Spleen (tissue), 7 donors: ENCODE data around the gene KCND3.

Source experiments
- CTCF ChIP-seq, 11 experiments: fragments of 200-600 bp in 7 of 11; fragments of 450-650 bp in 4 of 11; sonication (generic) in 4 of 11; IDR thresholded peaks in 8 of 11; conservative IDR thresholded peaks in 3 of 11; 1 replicate in 7 of 11; 2 replicates in 4 of 11; pipeline versions ENCODE4 v1.4.0 to v1.8.0; 2016 to 2021; ENCODE audit warnings: antibody characterized with exemption in 11 of 11, inconsistent platforms in 4 of 11, mild to moderate bottlenecking in 1 of 11
- POLR2A ChIP-seq, 3 donors: fragments of 450-650 bp; IDR thresholded peaks; one replicate each; pipeline ENCODE4 v1.5.1; 2017; ENCODE audit warnings: antibody characterized with exemption in 3 of 3, mild to moderate bottlenecking in 1 of 3
- POLR2AphosphoS5 ChIP-seq, 3 donors: sonication (generic); formaldehyde crosslinking; IDR thresholded peaks; one replicate each; pipeline ENCODE4 v1.5.1; 2017; ENCODE audit warnings: antibody characterized with exemption in 3 of 3
- donor health status: DM: no; HTN: no; CAD: no; lungs with moderate emphysema.
- donor health status: DM: no; HTN: no; CAD: no.
- donor health status: DM: no; HTN: no; CAD: no.

GRCh38 chr1:111777301-111777700 lies 212.2 kb downstream of the KCND3 start:
- TF ChIP-seq CTCF (IDR thresholded peaks at IDR 0.05 in 8 of 11, conservative IDR thresholded peaks at IDR 0.05 in 3 of 11): no peak
- TF ChIP-seq POLR2A (IDR thresholded peaks at IDR 0.05): no peak
- TF ChIP-seq POLR2AphosphoS5 (IDR thresholded peaks at IDR 0.05): no peak
